ENCODE results near the gene DLGAP1. TPM values are rescaled to one million over a fixed set of nuclear protein-coding genes. Genes with fewer than 3 reads are reported as not detected.
"Not testable (repeated sequence)": the region's sequence is repeated elsewhere in the genome, so short reads cannot be mapped to it uniquely, and the experiment has no call there.

DLGAP1 gene
- polyA plus RNA-seq, 1 of the 3 experiments (the other 2 are of a cell fraction): not detected

DNA sequence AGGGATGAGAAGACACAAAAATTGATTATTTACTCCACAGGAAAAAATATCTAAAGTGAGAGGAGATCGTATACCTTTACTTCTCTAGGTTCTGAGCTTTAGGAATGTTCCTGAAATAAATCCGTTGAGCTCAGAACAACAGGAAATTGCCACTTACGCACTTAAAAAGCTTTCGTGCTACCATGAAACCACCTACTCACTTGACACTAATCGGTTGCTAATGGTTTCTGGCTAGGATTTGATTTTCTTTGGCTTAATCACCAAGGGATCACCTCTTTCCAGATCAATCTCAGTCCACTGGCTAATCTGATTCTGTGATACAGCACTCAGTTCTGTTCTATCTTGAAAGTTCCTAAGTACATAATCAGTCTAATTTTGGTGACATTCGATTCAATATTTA is 419.6 kb downstream of the DLGAP1 start:
- no peak overlapping the region for H3K4me2 ChIP-seq
- CTCF ChIA-PET: no interaction called here
- 19% methylated on average over 6 of the region's 6 CpGs for WGBS (ENCODE audit: low lambda C conversion rate)

DNA sequence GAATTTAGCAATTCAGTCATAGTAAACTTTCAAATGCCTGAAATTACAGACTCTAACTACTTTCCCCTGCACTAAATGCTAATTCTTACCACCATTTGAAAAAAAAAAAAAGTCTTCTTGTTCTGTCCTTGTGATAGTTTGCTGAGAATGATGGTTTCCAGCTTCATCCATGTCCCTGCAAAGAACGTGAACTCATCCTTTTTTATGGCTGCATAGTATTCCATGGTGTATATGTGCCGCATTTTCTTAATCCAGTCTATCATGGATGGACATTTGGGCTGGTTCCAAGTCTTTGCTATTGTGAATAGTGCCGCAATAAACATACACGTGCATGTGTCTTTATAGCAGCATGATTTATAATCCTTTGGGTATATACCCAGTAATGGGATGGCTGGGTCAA is 420.3 kb downstream of the DLGAP1 start:
- H3K9me2 ChIP-seq; H3K79me2 ChIP-seq (ENCODE audit: insufficient read depth); H3K9ac ChIP-seq; H3F3A ChIP-seq (replicated peaks; ENCODE audit: insufficient read depth); DNase-seq; POLR2A ChIA-PET; H3K27me3 ChIP-seq (ENCODE audit: insufficient read depth); H2AFZ ChIP-seq (ENCODE audit: low read depth); H3K4me2 ChIP-seq; H4K20me1 ChIP-seq (ENCODE audit: insufficient read depth); H3K27ac ChIP-seq (ENCODE audit: low read depth in 2 of 2, low read length in 1 of 2); H3K4me1 ChIP-seq (ENCODE audit: control insufficient read depth in 1 of 2, insufficient read depth in 2 of 2, low read depth in 1 of 2, low read length in 1 of 2); H3K36me3 ChIP-seq (replicated peaks in 1 of 2; ENCODE audit: control insufficient read depth in 1 of 2, insufficient read depth in 2 of 2, low read length in 1 of 2); H3K9me3 ChIP-seq; H3K4me3 ChIP-seq (ENCODE audit: low read depth in 2 of 2, low read length in 1 of 2); CTCF ChIA-PET: not testable (repeated sequence)
- 39% methylated on average over 4 of the region's 4 CpGs for WGBS (ENCODE audit: low lambda C conversion rate)

More for the DNA sequence above, 419.6 kb downstream of the DLGAP1 start:
- Histone ChIP-seq H3K79me2 (ENCODE audit: insufficient read depth) (no peaks in the 10 kb centered on the region), H3K9me3 (no peaks in the 10 kb centered on the region), H3F3A (replicated peaks; ENCODE audit: insufficient read depth) (no peaks in the 10 kb centered on the region), H3K36me3 (replicated peaks in 1 of 2; ENCODE audit: control insufficient read depth in 1 of 2, insufficient read depth in 2 of 2, low read length in 1 of 2) (no peaks in the 10 kb centered on the region), H3K27ac (ENCODE audit: low read depth in 2 of 2, low read length in 1 of 2) (no peak overlapping the region), H3K4me3 (ENCODE audit: low read depth in 2 of 2, low read length in 1 of 2) (no peak overlapping the region), H4K20me1 (ENCODE audit: insufficient read depth) (no peaks in the 10 kb centered on the region), H3K27me3 (ENCODE audit: insufficient read depth) (no peaks in the 10 kb centered on the region), H3K4me1 (ENCODE audit: control insufficient read depth in 1 of 2, insufficient read depth in 2 of 2, low read depth in 1 of 2, low read length in 1 of 2) (no peaks in the 10 kb centered on the region), H2AFZ (ENCODE audit: low read depth) (no peak overlapping the region), H3K9ac (no peak overlapping the region), H3K9me2 (no peaks in the 10 kb centered on the region)
- POLR2A ChIA-PET: no interaction called here
- TF ChIP-seq EZH2phosphoT487 (IDR thresholded peaks at IDR 0.05; ENCODE audit: borderline replicate concordance, low read depth) (no peak), TAF1 (IDR thresholded peaks at IDR 0.05; ENCODE audit: borderline replicate concordance, low read depth, low read length) (no peak), EP300 (IDR thresholded peaks at IDR 0.05; ENCODE audit: borderline replicate concordance in 1 of 2, low read depth in 1 of 2, low read length in 1 of 2) (no peak), RXRA (IDR thresholded peaks at IDR 0.05; ENCODE audit: borderline replicate concordance, low read depth) (no peak), ELF1 (IDR thresholded peaks at IDR 0.05) (no peak)
- TF ChIP-seq, protein P1, sequence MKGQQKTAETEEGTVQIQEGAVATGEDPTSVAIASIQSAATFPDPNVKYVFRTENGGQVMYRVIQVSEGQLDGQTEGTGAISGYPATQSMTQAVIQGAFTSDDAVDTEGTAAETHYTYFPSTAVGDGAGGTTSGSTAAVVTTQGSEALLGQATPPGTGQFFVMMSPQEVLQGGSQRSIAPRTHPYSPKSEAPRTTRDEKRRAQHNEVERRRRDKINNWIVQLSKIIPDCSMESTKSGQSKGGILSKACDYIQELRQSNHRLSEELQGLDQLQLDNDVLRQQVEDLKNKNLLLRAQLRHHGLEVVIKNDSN (IDR thresholded peaks at IDR 0.05; ENCODE audit: borderline replicate concordance, low read depth): no peak
- TF ChIP-seq, protein P2, sequence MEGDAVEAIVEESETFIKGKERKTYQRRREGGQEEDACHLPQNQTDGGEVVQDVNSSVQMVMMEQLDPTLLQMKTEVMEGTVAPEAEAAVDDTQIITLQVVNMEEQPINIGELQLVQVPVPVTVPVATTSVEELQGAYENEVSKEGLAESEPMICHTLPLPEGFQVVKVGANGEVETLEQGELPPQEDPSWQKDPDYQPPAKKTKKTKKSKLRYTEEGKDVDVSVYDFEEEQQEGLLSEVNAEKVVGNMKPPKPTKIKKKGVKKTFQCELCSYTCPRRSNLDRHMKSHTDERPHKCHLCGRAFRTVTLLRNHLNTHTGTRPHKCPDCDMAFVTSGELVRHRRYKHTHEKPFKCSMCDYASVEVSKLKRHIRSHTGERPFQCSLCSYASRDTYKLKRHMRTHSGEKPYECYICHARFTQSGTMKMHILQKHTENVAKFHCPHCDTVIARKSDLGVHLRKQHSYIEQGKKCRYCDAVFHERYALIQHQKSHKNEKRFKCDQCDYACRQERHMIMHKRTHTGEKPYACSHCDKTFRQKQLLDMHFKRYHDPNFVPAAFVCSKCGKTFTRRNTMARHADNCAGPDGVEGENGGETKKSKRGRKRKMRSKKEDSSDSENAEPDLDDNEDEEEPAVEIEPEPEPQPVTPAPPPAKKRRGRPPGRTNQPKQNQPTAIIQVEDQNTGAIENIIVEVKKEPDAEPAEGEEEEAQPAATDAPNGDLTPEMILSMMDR (IDR thresholded peaks at IDR 0.05): no peak
- DNase-seq: no peak

DNA sequence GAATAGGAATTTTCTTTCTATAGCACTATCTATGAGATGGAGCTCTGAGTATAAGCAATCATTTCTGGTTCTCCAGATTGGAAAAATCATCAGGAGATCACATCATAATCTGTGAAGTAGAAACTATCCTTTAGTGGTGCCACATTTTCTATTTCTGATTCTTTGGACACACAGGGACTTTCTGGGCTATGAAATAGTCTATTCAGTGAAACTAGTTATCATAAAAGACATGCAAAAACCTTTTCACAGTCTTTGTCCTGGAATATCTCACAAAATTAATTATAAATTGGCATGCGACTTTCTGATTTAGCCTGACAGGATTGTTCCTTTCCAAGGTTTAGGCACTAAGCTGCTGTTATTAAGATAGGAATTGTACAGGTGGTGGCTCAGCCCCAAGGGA is 428.6 kb downstream of the DLGAP1 start:
- H3K27ac ChIP-seq (ENCODE audit: low read depth in 2 of 2, low read length in 1 of 2): no peak overlapping the region
- TF ChIP-seq EP300 (IDR thresholded peaks at IDR 0.05; ENCODE audit: borderline replicate concordance in 1 of 2, low read depth in 1 of 2, low read length in 1 of 2): no peak
- no peak for TF ChIP-seq GABPA (IDR thresholded peaks at IDR 0.05; ENCODE audit: low read depth)
- CTCF ChIA-PET: no interaction called here
- no peak overlapping the region for H2AFZ ChIP-seq (ENCODE audit: low read depth)
- no peaks in the 10 kb centered on the region for H3K79me2 ChIP-seq (ENCODE audit: insufficient read depth)
- H3F3A ChIP-seq (replicated peaks; ENCODE audit: insufficient read depth): no peaks in the 10 kb centered on the region
- H3K27me3 ChIP-seq (ENCODE audit: insufficient read depth): no peaks in the 10 kb centered on the region
- 0% methylated on average over 1 of the region's 1 CpG for WGBS (ENCODE audit: low lambda C conversion rate)
- no peak overlapping the region for H3K4me2 ChIP-seq
- no peaks in the 10 kb centered on the region for H3K36me3 ChIP-seq (replicated peaks in 1 of 2; ENCODE audit: control insufficient read depth in 1 of 2, insufficient read depth in 2 of 2, low read length in 1 of 2)
- no peak overlapping the region for H3K9ac ChIP-seq
- POLR2A ChIA-PET: no interaction called here
- no peak overlapping the region for H3K4me3 ChIP-seq (ENCODE audit: low read depth in 2 of 2, low read length in 1 of 2)
- H4K20me1 ChIP-seq (ENCODE audit: insufficient read depth): no peaks in the 10 kb centered on the region
- DNase-seq: no peak
- no peaks in the 10 kb centered on the region for H3K9me3 ChIP-seq
- no peaks in the 10 kb centered on the region for H3K4me1 ChIP-seq (ENCODE audit: control insufficient read depth in 1 of 2, insufficient read depth in 2 of 2, low read depth in 1 of 2, low read length in 1 of 2)
- H3K9me2 ChIP-seq: no peaks in the 10 kb centered on the region
